ENCODE measurements around the gene CDK5R2.

CDK5R2 gene

DNA sequence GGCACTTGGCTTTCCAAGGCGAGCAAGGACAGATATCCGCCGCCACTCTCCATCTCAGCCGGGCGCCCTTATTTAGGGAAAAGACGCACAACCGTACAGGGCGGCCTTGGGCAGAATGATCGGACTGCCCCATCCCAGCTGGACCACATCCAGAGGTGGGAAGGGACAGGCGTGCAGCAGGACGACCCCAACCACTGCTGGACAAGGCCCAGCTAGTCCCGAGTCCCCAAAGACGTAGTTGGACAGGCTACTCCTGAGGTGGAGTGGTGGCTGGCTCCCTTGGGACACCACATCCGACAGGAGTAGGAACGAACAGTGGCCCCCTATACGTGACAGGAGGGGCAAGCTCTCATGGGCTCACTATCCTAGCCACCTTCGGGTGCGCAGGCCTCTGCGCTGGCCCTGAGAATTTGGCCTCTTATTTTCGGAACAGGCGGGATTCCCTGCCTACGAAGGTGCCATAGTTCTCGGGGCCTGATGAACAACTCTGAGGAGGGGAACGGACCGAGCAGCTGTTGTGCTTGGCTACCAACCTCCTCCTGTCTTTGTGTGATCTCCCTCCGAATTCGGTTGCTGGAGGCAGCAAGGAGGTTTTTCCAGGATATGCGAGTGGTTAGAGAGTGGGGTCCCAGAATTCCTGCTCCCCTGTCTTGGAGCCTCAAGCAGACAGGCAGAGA is 23.3 kb downstream of the CDK5R2 start:
- TF ChIP-seq CTCF (IDR thresholded peaks at IDR 0.05; ENCODE audit: borderline replicate concordance, control extremely low read depth, extremely low read depth, insufficient read depth, missing control alignments): no peak
- no peak for DNase-seq (ENCODE audit: low spot score)
- in situ Hi-C loops (cut with MboI; ENCODE audit: low sequenced_read_pairs, unreplicated experiment): loop anchor here (10.0 kb wide), 1 partner anchor 128 kb away; the partner anchor contains the start of gene WNT6

DNA sequence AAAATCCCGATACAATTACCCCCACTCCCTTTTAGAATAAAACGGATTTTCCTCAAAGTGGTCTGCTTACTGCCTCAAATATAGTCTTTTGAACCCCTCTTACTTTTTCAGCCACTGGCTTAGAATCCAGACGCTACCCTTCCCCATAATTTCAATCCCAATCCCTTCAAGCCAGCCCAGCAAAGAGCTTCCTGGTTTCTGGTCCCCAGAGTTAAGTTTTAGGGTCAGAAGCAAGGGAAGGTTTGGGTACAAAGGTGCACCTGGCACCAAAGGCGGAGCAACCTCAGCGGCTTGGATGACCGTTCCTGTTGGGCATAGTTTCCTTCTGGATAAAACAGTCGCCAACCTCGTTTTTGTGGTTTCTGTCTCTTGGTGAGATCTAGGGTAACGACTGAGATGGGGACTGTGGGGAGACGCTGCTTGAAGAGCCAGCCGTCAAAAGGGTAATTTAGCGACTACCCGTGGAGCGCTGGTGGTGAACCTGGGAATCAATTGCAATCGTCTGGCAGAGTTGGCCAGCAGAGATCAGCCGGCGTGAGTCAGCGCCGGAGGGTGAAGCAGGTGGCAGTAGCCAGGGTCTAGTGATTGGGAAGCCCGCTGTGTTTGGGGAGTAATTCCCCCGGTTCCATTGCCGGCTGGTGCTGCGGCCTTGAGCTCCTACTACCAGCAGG is 23.9 kb downstream of the CDK5R2 start:
- peak; percentile 36 for DNase-seq (ENCODE audit: low spot score)
- in situ Hi-C loops (cut with MboI; ENCODE audit: low sequenced_read_pairs, unreplicated experiment): loop anchor here (10.0 kb wide), 1 partner anchor 129 kb away; the partner anchor contains the start of gene WNT6
- no peak for TF ChIP-seq CTCF (IDR thresholded peaks at IDR 0.05; ENCODE audit: borderline replicate concordance, control extremely low read depth, extremely low read depth, insufficient read depth, missing control alignments)

DNA sequence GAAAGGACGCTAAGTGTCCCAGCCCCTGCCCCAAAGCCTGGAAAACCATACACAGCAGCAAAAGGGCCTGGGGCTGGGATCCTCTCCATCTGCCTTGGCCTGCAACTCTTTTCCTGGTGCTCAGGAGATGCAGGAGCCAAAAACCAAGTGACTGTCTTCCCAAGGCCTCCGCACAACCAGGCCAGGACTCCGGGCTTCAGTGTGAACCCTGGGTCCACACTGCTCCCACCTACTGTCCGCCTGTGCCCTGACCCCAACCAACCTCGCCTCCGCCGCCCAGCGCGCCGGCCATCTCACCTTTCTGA is 24.4 kb downstream of the CDK5R2 start:
- no peak for DNase-seq (ENCODE audit: low spot score)
- no peak for TF ChIP-seq CTCF (IDR thresholded peaks at IDR 0.05; ENCODE audit: borderline replicate concordance, control extremely low read depth, extremely low read depth, insufficient read depth, missing control alignments)
- in situ Hi-C loops (cut with MboI; ENCODE audit: low sequenced_read_pairs, unreplicated experiment): loop anchor here (10.0 kb wide), 1 partner anchor 129 kb away; the partner anchor contains the start of gene WNT6

GRCh38 chr2:218984239-218985020 is 25.0 kb downstream of the CDK5R2 start:
- TF ChIP-seq CTCF (IDR thresholded peaks at IDR 0.05; ENCODE audit: borderline replicate concordance, control extremely low read depth, extremely low read depth, insufficient read depth, missing control alignments): no peak
- in situ Hi-C loops (cut with MboI; ENCODE audit: low sequenced_read_pairs, unreplicated experiment): loop anchor here (10.0 kb wide), 1 partner anchor 130 kb away; the partner anchor contains the start of gene WNT6
- DNase-seq (ENCODE audit: low spot score): peak; percentile 45

DNA sequence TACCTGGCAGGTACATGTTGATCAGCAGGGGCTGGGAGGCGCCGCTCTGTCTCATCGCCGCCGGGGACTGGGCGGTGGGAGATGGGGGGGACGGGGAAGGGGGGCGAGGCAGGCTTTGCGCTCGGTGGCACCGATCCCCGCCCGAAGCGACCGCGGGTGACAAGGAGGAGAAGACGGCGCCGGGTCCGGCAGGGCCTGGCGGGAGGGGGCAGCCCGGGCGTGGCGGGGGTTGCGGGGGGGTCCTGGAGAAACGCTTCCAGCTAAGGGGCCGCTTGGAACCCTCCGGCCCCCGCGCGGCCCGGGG is 25.5 kb downstream of the CDK5R2 start, which contains the start of gene FEV:
Gene FEV (minus strand): TSS at position 164 of the 304 bp plus-strand sequence. CDS start 109 bp downstream, at position 55.
- no peak for DNase-seq (ENCODE audit: low spot score)
- in situ Hi-C loops (cut with MboI; ENCODE audit: low sequenced_read_pairs, unreplicated experiment): loop anchor here (10.0 kb wide), 1 partner anchor 130 kb away; the partner anchor contains the start of gene WNT6
- no peak for TF ChIP-seq CTCF (IDR thresholded peaks at IDR 0.05; ENCODE audit: borderline replicate concordance, control extremely low read depth, extremely low read depth, insufficient read depth, missing control alignments)

GRCh38 chr2:218985325-218986091 is 26.0 kb downstream of the CDK5R2 start:
- no peak for DNase-seq (ENCODE audit: low spot score)
- no peak for TF ChIP-seq CTCF (IDR thresholded peaks at IDR 0.05; ENCODE audit: borderline replicate concordance, control extremely low read depth, extremely low read depth, insufficient read depth, missing control alignments)
- in situ Hi-C loops (cut with MboI; ENCODE audit: low sequenced_read_pairs, unreplicated experiment): loop anchor here (10.0 kb wide), 1 partner anchor 131 kb away; the partner anchor contains the start of gene WNT6

All from GM13976 (cell line).